ENCODE results near the gene FHL3.
"Not testable (repeated sequence)": the region's sequence is repeated elsewhere in the genome, so short reads cannot be mapped to it uniquely, and the experiment has no call there.

The FHL3 gene

DNA sequence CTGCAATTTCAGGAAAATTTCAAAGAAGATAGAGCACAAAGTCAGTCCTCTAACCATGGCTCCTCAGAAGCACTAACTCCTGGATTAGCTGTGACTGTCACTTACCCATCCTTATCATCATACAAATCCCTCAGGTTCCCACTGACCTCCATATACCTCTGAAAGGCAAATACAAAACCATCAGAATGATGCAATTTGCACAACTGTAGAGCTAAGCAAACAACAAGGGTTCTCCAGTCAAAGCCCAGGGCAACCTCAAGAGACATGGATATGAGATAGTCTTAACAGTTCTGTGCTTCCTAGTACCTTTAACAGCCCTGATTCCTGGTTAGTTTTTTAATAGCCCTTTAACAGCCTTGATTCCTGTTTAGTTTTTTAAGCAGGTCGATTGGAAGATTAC is 17.6 kb downstream of the FHL3 start:
- DNase-seq = no peak

DNA sequence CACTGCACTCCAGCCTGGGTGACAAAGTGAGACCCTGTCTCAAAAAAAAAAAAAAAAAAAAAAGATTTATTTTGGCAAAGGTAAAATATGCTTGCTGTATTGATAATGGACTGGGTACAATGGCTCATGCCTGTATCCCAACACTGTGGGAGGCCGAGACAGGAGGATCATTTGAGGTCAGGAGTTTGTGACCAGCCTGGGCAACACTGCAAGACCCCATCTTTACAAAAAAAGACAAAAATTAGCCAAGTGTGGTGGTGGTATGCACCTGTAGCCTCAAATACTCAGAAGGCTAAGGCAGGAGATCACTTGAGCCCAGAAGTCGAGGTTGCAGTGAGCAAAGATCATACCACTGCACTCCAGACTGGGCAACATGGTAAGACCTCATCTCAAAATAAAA is 21.8 kb downstream of the FHL3 start:
- no peak for DNase-seq

DNA sequence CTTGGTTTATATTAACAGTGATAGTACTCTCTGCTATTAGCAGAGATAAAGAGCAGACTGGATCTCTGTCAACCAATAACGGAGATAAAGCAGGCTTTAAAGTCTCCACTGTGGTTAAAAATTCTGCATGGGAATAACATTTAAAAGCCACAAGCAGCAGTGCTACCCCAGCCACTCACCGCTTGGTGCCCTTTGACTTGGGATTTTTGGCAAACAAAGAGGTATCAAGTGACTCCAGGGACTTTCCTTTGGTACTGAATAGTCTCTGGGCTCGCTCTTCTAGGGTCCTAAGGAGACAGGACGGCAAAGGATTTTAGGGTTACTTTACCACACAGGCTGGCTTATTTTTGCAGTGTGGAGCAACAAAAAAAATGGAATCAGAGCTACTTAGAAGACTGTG is 26.8 kb downstream of the FHL3 start:
- no peak for DNase-seq

DNA sequence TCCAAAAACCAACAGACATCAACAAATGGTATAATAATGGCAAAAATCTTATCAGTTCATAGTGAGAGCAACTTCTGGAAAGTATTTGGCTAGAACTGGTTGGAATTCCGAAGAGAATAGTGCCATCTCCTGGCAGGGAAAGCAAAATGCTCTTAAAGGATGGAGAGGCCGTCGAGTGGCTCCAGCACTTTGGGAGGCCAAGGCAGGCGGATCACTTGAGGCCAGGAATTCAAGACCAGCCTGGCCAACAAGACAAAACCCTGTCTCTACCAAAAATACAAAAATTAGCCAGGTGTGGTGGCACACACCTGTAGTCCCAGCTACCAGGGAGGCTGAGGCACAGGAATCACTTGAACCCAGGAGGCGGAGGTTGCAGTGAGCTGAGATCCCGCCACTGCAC is 30.2 kb downstream of the FHL3 start:
- peak in 1 of 14 donors; percentile 9 for DNase-seq

DNA sequence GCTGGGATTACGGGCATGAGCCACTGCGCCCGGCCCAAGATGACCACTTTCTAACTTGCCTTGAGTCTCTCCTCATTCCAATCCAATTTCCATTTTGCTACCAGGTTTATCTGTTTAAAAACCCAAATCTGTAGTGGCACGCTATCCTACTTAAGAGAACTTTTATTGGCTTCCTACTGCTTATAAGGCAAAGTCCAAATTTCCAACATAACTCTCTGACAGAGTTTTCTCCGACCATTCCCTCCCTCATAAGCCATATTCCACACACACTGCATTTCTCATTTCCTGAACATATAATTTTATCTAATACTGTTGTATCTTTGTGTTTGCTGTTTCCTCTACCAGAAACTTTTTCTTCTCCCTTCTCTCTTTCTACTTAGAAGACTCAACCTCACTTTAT is 30.7 kb downstream of the FHL3 start:
- DNase-seq = no peak

DNA sequence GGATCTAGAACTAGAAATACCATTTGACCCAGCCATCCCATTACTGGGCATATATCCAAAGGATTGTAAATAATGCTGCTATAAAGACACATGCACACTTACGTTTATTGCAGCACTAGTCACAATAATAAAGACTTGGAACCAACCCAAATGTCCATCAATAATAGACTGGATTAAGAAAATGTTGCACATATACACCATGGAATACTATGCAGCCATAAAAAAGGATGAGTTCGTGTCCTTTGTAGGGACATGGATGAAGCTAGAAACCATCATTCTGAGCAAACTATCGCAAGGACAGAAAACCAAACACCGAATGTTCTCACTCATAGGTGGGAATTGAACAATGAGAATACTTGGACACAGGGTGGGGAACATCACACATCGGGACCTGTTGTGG is 31.6 kb downstream of the FHL3 start:
- not testable (repeated sequence) for DNase-seq

DNA sequence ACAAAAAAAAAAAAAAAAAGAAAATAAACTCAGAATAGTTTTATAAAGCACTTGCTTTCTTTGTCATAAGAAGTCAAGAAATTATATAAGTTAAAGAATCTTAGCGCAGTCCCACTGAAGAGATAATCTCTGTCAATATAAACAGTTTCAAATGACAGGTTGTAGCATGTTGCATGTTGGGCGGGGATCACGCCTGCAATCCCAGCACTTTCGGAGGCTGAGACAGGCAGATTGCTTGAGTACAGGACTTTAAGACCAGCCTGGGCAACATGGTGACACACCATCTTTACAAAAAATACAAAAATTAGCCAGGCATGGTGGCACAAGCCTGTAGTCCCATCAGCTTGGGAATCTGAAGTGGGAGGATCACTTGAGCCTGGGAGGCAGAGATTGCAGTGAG is 40.0 kb downstream of the FHL3 start:
- DNase-seq = no peak

DNA sequence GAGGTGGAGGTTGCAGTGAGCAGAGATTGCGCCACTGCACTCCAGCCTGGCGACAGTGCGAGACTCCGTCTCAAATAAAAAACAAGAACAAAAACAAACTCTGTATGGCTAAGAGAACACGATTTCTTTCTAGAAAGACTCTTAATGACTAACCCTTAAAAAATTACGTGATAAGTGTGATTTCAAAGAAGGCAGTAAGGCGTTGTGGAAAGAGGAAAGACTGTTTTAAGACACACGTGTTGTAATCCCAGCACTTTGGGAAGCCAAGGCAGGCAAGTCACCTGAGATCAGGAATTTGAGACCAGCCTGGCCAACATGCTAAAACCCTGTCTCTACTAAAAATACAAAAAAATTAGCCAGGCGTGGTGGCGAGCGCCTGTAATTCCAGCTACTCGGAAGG is 41.2 kb downstream of the FHL3 start:
- not testable (repeated sequence) for DNase-seq

DNA sequence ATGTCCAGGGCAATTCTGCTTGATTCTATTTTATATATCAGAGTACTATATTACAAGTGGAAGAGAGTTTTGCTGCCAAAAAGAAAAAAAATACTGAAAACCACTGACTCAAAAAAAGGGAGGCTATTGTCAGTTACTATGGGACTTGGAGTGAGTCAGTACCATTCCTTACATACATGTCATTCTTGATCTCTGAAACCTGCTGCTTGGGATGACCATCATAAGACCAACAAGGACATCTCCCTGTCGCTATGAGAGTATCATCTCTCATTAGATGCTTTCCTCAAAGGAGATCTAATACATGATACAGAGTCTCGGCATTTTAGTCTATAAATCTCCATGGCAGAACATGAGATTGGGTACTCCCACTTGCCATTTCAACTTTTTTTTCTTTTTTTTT is 46.6 kb downstream of the FHL3 start:
- no peak for DNase-seq

DNA sequence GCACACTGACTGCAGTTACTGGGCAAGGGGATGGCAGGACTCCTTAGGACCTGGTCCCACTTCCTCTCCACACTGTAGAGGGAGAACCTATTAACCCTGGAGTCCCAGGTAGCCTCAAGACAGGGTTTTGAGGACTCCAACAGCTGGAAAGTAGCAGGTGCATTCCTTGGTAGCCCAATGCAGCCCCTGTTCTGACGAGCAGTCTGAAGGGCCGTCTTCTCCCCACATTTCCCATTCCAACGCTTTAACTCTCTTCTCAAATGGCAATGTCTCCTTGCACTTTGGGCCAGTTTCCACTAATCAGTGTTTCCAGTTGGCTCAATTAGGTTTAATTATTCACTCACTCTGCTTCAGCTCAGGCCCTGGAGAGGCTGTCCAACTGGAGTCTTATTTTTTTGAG is 49.6 kb downstream of the FHL3 start:
- no peak for DNase-seq

DNA sequence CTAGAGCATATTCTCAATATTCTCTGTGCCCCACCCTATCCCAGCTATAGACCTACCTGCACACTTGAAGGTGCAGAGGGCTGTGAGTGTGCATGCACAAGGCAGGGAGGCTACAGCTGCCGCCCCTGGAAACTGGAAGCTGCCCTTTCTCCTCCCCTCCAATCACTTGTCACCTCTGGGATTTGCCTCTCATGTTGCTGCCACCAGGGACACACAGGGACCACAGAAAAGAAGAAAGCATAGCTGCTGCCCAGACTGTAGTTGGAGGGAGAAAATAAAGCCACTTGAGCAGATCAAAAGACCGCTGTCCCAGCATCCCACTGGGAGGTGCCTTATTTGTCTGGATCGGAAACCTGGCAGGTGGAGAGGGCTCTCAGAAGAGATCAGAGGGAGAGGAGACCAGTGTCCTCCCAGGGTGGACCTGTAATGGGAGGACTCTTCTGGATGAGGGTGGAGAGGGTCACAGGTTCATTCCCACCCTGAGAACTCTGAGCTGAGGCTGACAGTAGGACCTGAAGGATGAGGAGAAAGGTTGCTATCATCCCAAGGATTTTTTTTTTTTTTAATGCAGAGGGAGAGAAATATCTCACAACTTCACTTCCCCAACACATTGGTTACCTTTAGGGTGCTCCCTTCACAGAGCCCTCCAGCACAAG is 50.9 kb downstream of the FHL3 start:
- DNase-seq = no peak

DNA sequence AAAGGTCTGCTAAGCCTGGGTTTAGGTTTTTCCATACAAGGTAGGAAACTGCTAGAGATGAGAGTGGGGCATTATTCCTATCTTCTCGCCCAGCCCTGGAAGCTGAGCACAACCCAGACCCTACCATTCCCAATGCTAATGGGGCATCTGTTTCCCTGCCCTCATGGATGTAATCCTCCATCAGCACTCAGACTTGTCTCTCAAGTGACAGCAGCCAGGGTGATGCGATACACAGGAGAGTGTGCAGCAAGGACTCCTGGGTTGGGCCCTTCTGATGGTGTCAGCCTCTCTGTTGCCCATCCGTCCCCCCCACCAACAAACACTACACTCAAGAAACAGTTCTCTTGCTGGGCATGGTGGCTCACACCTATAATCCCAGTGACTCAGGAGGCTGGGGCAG is 52.6 kb downstream of the FHL3 start:
- no peak for DNase-seq

DNA sequence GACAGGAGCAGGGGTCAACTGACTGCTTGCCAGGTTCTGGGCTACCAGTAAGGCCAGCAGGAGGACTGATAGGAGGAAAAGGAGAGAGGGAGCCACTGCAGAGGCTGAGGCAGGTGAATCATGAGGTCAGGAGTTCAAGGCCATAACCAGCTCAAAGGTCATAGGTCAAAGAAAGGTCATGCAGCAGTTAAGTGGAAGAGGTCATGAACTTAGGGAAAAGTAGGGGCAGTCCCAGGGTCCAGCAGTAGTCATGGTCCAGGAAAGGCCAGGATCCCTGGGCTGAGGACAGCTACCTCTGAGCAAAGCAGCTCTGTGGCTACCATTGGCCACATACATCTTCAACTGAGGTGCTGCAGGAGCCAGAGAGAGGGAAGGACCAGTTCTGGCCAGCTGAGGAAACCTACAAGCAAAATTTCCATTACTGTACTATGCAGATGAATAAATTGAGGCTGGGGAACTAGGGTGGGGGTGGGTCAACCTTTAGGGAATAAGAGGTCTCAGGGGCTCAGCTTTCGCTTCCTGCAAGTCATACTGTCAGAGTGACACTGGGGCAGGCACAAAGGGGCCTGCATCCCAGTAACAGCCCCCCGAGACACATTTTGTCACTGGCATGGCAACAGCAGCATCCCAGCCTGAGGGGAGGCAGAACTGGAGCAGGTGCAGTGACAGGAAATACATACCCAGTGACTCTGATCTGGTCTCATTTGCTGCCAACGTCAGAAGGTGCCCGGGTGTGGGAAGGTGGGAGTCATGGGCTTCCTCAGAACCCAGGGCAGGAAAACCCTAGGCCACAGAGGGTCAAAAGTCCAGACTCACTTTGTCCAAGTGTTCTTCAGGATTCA is 53.3 kb downstream of the FHL3 start:
- DNase-seq = no peak

DNA sequence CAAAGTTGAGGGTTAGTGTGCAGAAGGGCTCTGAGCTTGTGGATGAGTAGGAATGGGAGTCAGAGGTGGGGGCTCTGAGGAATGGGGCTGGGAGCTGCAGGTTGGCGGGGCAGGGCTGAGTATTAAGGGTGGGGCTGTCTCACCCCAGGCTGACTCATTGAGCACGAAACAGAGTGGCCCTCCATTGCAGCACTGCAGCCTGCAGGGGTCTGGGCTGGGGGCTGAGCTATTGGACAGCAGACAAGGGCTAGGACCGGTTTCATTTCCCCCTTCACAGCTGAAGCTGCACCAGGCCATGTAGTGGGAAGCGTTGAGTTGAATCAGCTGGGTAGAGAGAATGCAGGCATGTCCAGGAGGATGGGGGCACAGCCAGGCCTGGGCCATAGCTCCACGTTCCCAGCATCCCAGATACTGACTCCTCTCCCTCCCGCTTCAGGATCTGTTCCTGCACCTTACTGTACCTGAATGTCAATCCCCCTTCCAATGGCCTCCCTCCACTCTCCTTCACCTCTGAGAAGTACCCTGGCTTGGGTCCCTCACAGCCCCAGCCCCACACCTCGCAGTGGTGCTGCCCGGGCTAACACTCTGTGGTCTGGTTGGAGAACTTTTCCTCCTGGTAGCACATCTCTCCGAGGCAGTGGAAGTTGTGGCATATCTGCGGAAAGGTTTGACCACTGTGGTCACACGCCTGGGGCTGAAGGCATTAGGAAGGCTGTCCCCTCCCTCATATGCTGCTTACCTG is 54.1 kb downstream of the FHL3 start:
- no peak for DNase-seq

DNA sequence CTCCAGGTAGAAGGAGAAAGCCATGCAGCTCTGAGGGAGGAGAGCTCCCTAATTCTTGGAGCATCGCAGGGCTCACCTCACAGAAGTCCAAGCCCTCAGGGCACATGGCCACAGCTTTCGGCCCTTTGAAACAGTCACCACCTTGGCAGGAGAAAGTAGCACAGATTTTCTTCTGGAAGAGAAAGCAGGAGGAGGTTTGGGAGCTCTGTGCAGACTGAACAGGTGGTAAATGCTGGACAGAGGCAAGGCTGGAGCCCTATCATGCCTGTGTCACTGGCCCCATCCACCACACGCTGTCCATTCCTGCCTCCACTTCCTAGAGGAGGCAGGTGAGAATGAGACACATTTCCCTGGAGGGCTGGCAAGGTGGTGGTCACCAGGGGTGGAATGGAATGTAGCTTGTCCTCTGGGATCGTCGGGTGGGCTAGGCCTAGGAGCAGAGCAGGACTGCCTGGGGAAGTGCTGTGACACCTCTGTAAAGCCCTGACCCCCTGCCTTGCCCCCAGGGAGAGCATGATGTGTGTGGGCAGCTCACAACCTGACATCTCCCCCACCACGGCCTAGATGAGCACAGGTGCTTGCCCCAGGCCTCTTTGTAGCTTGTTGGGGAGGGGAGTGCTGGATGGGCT is 55.7 kb downstream of the FHL3 start:
- peak in 1 of 14 donors; percentile 82 for DNase-seq

DNA sequence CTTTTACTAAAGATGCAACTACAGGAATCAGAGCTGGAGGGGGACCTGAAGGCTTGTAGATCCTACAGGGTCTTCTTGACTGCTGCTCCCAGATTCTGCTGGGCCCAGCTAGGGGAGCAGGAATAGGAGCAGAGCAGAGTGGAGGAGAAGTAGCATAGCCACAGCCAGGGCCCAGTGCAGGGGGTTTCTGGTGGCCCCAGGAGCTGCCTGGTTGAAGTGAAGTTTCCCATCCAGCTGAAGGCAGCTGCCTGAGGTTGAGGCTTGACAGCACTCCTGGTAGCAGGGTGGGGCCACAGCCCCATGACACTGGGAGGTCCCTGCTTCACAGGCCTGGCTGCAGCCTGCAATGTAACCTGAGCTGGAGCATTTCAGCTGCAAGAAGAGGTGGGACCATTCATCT is 56.5 kb downstream of the FHL3 start:
- DNase-seq = no peak

DNA sequence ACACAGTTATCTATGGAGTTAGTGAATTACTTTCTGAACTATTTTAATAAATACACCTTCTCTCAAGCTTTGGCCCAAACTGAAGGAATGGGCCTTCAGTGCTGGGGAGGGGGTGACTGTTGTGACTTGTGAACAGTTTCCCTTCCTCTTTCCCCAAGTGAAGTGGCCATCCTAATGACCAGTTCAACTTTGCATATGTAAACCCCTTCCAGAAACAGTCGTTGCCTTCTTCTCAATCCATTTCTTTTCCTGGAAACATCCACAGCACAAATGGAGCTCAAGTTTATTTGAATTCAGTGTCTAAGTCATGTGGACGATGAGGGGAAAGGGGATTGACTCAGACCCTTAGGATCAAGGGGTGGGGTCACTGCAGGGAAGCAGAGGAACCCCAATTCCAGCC is 57.1 kb downstream of the FHL3 start:
- no peak for DNase-seq

DNA sequence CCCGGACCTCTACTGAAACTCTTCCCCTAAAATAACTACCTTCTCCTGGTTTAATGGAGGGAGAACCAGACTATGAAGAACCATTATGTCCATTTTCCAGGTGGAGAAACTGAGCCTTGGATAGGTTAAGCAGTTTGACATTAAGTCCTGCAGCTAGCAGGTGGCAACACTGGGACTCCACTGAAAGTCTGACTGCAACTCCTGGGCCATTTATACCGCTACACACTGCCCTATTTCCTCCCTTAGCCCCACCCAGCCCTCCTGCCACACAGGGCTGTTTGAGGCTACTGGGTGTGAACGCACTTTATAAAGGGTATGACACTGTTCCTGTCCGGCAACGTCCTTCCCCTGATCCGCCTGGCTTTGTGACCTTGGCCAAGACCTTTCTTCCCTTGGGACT is 58.0 kb downstream of the FHL3 start:
- DNase-seq = no peak

All from C1 segment of cervical spinal cord (tissue), 14 donors.